Heart right ventricle (tissue), 16 donors: ENCODE results near the gene UBE2L5. TPM values are rescaled to one million over a fixed set of nuclear protein-coding genes. Genes with fewer than 3 reads are reported as not detected.

Experiments
- ATAC-seq, 8 donors: fragments of 200-7000 bp; cut with Tn5 transposase; one replicate each; pipeline ENCODE4 v1.9.1; 2020; ENCODE audit warnings: mild to moderate bottlenecking in 8 of 8, moderate library complexity in 8 of 8, moderate number of reproducible peaks in 1 of 8
- DNase-seq, 2 donors: peaks; one replicate each; pipeline ENCODE4 v3.0.0-alpha.2; 2020
- H3K27ac ChIP-seq, 10 donors: fragments of 200-600 bp; sonication (generic) in 2 of 10; one replicate each; pipeline versions ENCODE4 v1.5.0 to v1.8.0; 2020 to 2022; ENCODE audit warnings: mild to moderate bottlenecking in 3 of 10
- H3K27me3 ChIP-seq, 7 donors: fragments of 200-600 bp; one replicate each; pipeline ENCODE4 v1.8.0; 2021 to 2022; ENCODE audit warnings: mild to moderate bottlenecking in 2 of 7
- H3K36me3 ChIP-seq, 9 donors: fragments of 200-600 bp; sonication (generic) in 1 of 9; one replicate each; pipeline versions ENCODE4 v1.5.0 to v1.8.0; 2020 to 2022; ENCODE audit warnings: mild to moderate bottlenecking in 2 of 9
- H3K4me1 ChIP-seq, 9 donors: fragments of 200-600 bp; sonication (generic) in 1 of 9; one replicate each; pipeline versions ENCODE4 v1.5.0 to v1.8.0; 2020 to 2022; ENCODE audit warnings: mild to moderate bottlenecking in 4 of 9
- H3K4me3 ChIP-seq, 10 donors: fragments of 200-600 bp; sonication (generic) in 2 of 10; one replicate each; pipeline versions ENCODE4 v1.5.0 to v1.8.0; 2020 to 2022; ENCODE audit warnings: mild to moderate bottlenecking in 7 of 10, moderate library complexity in 2 of 10
- H3K9me3 ChIP-seq, 11 donors: fragments of 200-600 bp in 10 of 11; sonication (generic) in 2 of 11; one replicate each; pipeline versions ENCODE4 v1.5.0 to v1.8.0; 2013 to 2022; ENCODE audit warnings: mild to moderate bottlenecking in 2 of 11, control low read depth in 1 of 11, moderate library complexity in 1 of 11
- CTCF ChIP-seq, 9 donors: fragments of 200-600 bp; sonication (generic) in 2 of 9; IDR thresholded peaks; one replicate each; pipeline versions ENCODE4 v1.5.0 to v1.8.0; 2021 to 2022; ENCODE audit warnings: antibody characterized with exemption in 9 of 9, mild to moderate bottlenecking in 5 of 9, moderate library complexity in 1 of 9
- WGBS, 2 donors: extraction: QIAGEN DNeasy Blood & Tissue Kit; methylation state at CpG; one replicate each; pipeline ENCODE4 v1.1.7; 2013; ENCODE audit warnings: inconsistent platforms in 1 of 2; 5-methylcytosine and 5-hydroxymethylcytosine counted together
- intact Hi-C, 10 donors: fragments of 100-400 bp; cut with DNase I; formaldehyde crosslinking; loops; one replicate each; pipeline versions ENCODE4 v1.11.1 to v1.14.2; 2022
- polyA plus RNA-seq, 2 donors: library from polyadenylated mRNA; stranded (reverse); fragments of 200-250 nt; gene quantifications; one replicate each; pipeline ENCODE4 v1.2.3, GENCODE V29; 2013
- total RNA-seq, 10 donors: library from RNA; stranded (reverse); fragmentation: NEBNext Ultra II Directional in 3 of 10; extraction: Animal tissue kit (Norgen Biotek cat#: 25700) in 3 of 10; gene quantifications; one replicate each; pipeline versions ENCODE4 v1.2.1 to v1.2.4, GENCODE V29; 2021 to 2023
- donor health status: Arrhythmogenic right ventricular cardiomyopathy.
- donor health status: ischemic (EF 13 %, LVEDD 7.1; RV severe dilation, severe dysfunction).
- donor health status: healthy with polysubstance abuse.
- donor health status: DM: no; HTN: yes; CAD: no.
- donor health status: DM: no; HTN: no; CAD: no.
- donor health status: ischemic (EF 25% LVEDD 6.9; RV normal size, moderate dysfunction).
- donor health status: ischemic (EF 25% LVEDD 5.7; RV mildly dilated, moderate dysfunction).
- donor health status: healthy.
- donor health status: DM: yes; HTN: yes; CAD: no.
- donor health status: Ischemic cardiomyopathy.
- donor health status: ischemic (EF 35%, LVEDD 5.7; RV mildly dilated, moderate dysfunction).
- donor health status: nonischemic (EF 11% LVEDD 7.7; RV severe dilation, severe dysfunction).
- donor health status: DM: yes; HTN: yes; CAD: no.
- donor health status: PGD.
- donor health status: ischemic (EF 29% LVEDD 5.4; RV normal size, mild dysfunction).
- donor health status: nonischemic (EF 23%, LVEDD 6.1; RV moderate dilation, normal function).

Gene UBE2L5
- total and polyA plus RNA-seq, 12 donors = 0.04 to 0.42 TPM; not detected in 10

GRCh38 chr13:30416471-30416870 lies 5.8 kb upstream of the UBE2L5 start:
- 50 to 63% methylated on average over 1 of the region's 1 CpG for WGBS, 2 donors
- Histone ChIP-seq H3K27ac (no peak overlapping the region), H3K4me3 (no peak overlapping the region), H3K9me3 (no peaks in the 10 kb centered on the region), H3K4me1 (peaks cover 0 to 19% (median 8%) of the 10 kb centered on the region in 9 donors), H3K36me3 (no peaks in the 10 kb centered on the region), H3K27me3 (no peaks in the 10 kb centered on the region)
- DNase-seq = no peak
- TF ChIP-seq CTCF (IDR thresholded peaks at IDR 0.05) = no peak
- ATAC-seq = no peak
- intact Hi-C loops = no loop called here

- no peaks in the 10 kb centered on the region for H3K36me3 ChIP-seq
- H3K27me3 ChIP-seq = no peaks in the 10 kb centered on the region
- no peak overlapping the region for H3K4me3 ChIP-seq
- no peak overlapping the region for H3K27ac ChIP-seq
- DNase-seq (no peak), ATAC-seq (no peak)
- no peaks in the 10 kb centered on the region for H3K9me3 ChIP-seq
- intact Hi-C loops = no loop called here
- no peak for TF ChIP-seq CTCF (IDR thresholded peaks at IDR 0.05)
- peaks cover 0 to 27% (median 9%) of the 10 kb centered on the region in 9 donors for H3K4me1 ChIP-seq
- WGBS, 2 donors = 91 to 94% methylated on average over 6 of the region's 6 CpGs
Observed at GRCh38 chr13:30418075-30418716, 4.1 kb upstream of the UBE2L5 start.

DNA sequence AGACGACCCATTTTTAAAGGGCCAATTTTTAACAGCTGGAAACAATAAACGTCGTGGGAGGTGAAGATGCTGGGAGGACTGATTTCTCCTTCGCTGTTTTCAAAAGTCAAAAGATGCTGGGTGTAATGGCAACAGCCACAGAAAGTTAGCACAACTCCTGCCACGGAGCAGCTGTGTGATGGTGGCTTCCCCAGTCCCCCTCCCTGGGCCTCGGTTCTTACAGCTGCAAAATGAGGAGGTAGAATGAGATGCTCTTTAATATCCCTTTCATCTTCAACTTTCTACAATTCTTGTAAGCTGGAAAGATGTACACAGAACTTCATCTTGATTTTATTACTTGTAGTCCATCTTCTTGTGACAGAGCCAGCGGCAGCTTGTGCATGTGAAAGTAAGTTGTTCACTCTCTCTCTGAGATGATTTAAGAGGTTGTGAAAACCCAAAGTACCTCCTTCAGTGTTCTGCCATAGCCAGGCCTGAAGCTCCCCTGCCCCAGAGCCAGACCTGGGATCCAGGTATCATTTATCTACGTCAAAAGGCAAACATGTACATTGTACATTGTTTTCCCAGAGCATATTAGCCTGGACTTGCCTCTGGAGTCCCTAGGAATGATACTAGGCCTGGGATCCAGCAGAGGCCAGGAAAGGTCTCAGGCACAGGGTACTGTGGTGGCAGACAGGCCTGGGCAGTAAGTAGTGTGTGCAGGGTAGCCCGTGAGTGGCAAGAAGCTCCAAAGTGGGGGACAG lies 3.4 kb upstream of the UBE2L5 start:
- no peak for ATAC-seq
- no peak for TF ChIP-seq CTCF (IDR thresholded peaks at IDR 0.05)
- WGBS, 2 donors = 92 to 93% methylated on average over 9 of the region's 9 CpGs

DNA sequence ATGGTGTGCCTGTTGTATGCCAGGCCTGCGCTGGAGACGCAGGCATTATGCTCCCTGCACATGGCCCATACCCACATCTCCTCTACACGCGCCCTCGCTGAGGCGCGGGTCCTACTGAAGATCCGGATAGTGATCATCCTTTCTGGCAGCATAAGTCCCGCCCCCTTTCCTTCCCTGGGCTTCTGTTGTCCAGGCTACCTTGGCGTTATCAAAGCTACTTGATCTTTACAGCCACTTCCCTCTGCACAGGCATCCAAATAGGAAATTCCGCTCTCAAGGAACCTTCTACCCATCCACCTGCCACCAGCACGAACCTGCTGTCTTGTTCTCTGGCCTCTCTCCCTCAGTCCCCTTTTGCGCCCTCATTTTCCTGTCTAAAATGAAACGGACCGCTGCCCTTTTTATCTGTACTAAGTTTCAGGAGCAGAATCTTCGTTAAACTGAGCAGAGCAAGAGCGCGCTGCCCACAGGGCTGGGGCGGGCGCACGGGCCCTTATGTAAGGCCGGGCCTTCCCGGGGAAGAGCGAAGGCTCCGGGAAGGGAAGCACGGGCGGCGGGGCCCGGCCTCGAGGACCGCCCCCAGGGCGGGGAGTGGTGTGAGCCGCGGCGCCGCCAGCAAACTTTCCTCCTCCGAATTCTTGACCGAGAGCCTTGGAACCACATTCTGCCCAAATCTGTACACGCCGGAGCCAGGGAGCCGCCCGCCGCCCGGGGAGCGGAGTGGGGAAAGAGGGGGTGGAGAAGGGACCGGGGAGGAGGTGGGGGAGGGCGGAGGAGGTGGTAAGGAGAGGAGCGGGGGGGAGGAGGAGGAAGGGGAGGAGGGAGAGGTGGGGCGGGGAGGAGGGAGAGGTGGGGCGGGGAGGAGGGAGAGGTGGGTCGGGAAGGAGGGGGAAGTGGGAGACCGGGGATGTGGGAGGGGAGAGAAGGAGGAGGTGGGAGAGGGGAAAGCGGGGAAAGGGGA lies 920 bp upstream of the UBE2L5 start:
- ATAC-seq = peak; percentile 92 to 97 (median 95)
- intact Hi-C loops = loop anchor here in 7 of 10 donors (1.0 to 5.0 kb wide), 11 partner anchors 13 to 196 kb away; partner anchors contain the start of genes USPL1 (in 3 of the 7) and HMGB1 (in 2 of the 7)
- TF ChIP-seq CTCF (IDR thresholded peaks at IDR 0.05) = no peak
- Histone ChIP-seq H3K9me3 (no peaks in the 10 kb centered on the region), H3K36me3 (no peaks in the 10 kb centered on the region), H3K27me3 (no peaks in the 10 kb centered on the region), H3K4me1 (peaks cover 0 to 20% (median 9%) of the 10 kb centered on the region in 9 donors), H3K4me3 (peak overlapping the region; percentile 26 to 80 (median 66)), H3K27ac (peak overlapping the region; percentile 85 to 98 (median 93))
- DNase-seq = peak; percentile 86 to 88
- 7 to 8% methylated on average over 42 to 52 of the region's 53 CpGs for WGBS, 2 donors

More for the DNA sequence above, 3.4 kb upstream of the UBE2L5 start:
- peaks cover 0 to 21% (median 9%) of the 10 kb centered on the region in 9 donors for H3K4me1 ChIP-seq
- no peaks in the 10 kb centered on the region for H3K9me3 ChIP-seq
- intact Hi-C loops = no loop called here
- no peak overlapping the region for H3K27ac ChIP-seq
- no peaks in the 10 kb centered on the region for H3K36me3 ChIP-seq
- no peak overlapping the region for H3K4me3 ChIP-seq
- H3K27me3 ChIP-seq = no peaks in the 10 kb centered on the region
- DNase-seq = no peak
